Liver (tissue), 9 donors: ENCODE results near the gene INPP5F. TPM values are rescaled to one million over a fixed set of nuclear protein-coding genes. Genes with fewer than 3 reads are reported as not detected.

Experiments
- DNase-seq: peaks from one replicate; pipeline ENCODE4 v3.0.0-alpha.2; 2017; ENCODE audit warnings: low spot score
- H3K27ac ChIP-seq, 2 donors: one replicate each; pipeline ENCODE4 v1.7.0; 2013; ENCODE audit warnings: inconsistent platforms in 2 of 2, low read length in 2 of 2, control low read depth in 1 of 2, low read depth in 1 of 2, mild to moderate bottlenecking in 1 of 2
- H3K27me3 ChIP-seq, 4 donors: one replicate each; pipeline versions ENCODE4 v1.6.1 to v1.7.0; 2013; ENCODE audit warnings: low read length in 3 of 4, inconsistent platforms in 1 of 4, mild to moderate bottlenecking in 1 of 4, moderate library complexity in 1 of 4; ENCODE audit not compliant: control insufficient read depth in 4 of 4, insufficient read depth in 4 of 4
- H3K36me3 ChIP-seq, 4 donors: one replicate each; pipeline versions ENCODE4 v1.6.1 to v1.7.0; 2013; ENCODE audit warnings: low read length in 3 of 4, mild to moderate bottlenecking in 3 of 4, low read depth in 1 of 4, moderate library complexity in 1 of 4; ENCODE audit not compliant: control insufficient read depth in 4 of 4, insufficient read depth in 3 of 4
- H3K4me1 ChIP-seq, 4 donors: one replicate each; pipeline versions ENCODE4 v1.6.1 to v1.7.0; 2013; ENCODE audit warnings: low read length in 3 of 4, mild to moderate bottlenecking in 3 of 4, moderate library complexity in 1 of 4; ENCODE audit not compliant: control insufficient read depth in 4 of 4, insufficient read depth in 4 of 4
- H3K4me3 ChIP-seq, 3 donors: one replicate each; pipeline versions ENCODE4 v1.6.1 to v1.7.0; 2013; ENCODE audit warnings: low read length in 3 of 3, control low read depth in 1 of 3, low read depth in 1 of 3, mild to moderate bottlenecking in 1 of 3
- H3K9ac ChIP-seq, 2 donors: one replicate each; pipeline ENCODE4 v1.7.0; 2013; ENCODE audit warnings: low read length in 2 of 2, mild to moderate bottlenecking in 2 of 2, moderate library complexity in 2 of 2, control low read depth in 1 of 2, low read depth in 1 of 2
- H3K9me3 ChIP-seq, 4 donors: one replicate each; pipeline versions ENCODE4 v1.6.1 to v1.7.0; 2013; ENCODE audit warnings: low read length in 3 of 4; ENCODE audit not compliant: control insufficient read depth in 4 of 4
- ATF3 ChIP-seq: IDR thresholded peaks from 2 replicates; pipeline ENCODE4 v1.6.1; 2016; ENCODE audit warnings: antibody characterized with exemption
- CTCF ChIP-seq: fragments of 150-350 bp; IDR thresholded peaks from 2 replicates; pipeline ENCODE4 v1.5.1; 2017; ENCODE audit warnings: improper control_type of control experiment, low read depth, low read length; ENCODE audit not compliant: missing input control
- EGR1 ChIP-seq, 2 donors: IDR thresholded peaks; 2 replicates each; pipeline ENCODE4 v1.6.1; 2016 to 2018; ENCODE audit warnings: antibody characterized with exemption in 2 of 2, low read depth in 2 of 2
- FOXA1 ChIP-seq: IDR thresholded peaks from 2 replicates; pipeline ENCODE4 v1.6.1; 2016; ENCODE audit warnings: antibody characterized with exemption
- JUND ChIP-seq, 2 donors: IDR thresholded peaks; 2 replicates each; pipeline ENCODE4 v1.6.1; 2016; ENCODE audit warnings: antibody characterized with exemption in 2 of 2
- MAX ChIP-seq: IDR thresholded peaks from 2 replicates; pipeline ENCODE4 v1.6.1; 2016; ENCODE audit warnings: antibody characterized with exemption
- NR2F2 ChIP-seq: IDR thresholded peaks from 2 replicates; pipeline ENCODE4 v1.6.1; 2016; ENCODE audit warnings: antibody characterized with exemption
- RAD21 ChIP-seq, 2 donors: IDR thresholded peaks; 2 replicates each; pipeline ENCODE4 v1.6.1; 2016; ENCODE audit warnings: antibody characterized with exemption in 2 of 2, mild to moderate bottlenecking in 2 of 2
- REST ChIP-seq: IDR thresholded peaks from 2 replicates; pipeline ENCODE4 v1.6.1; 2016; ENCODE audit warnings: antibody characterized with exemption, mild to moderate bottlenecking
- RXRA ChIP-seq, 2 donors: IDR thresholded peaks; 2 replicates each; pipeline ENCODE4 v1.6.1; 2017 to 2018; ENCODE audit warnings: antibody characterized with exemption in 2 of 2, mild to moderate bottlenecking in 1 of 2
- SP1 ChIP-seq: IDR thresholded peaks from 2 replicates; pipeline ENCODE4 v1.6.1; 2018; ENCODE audit warnings: antibody characterized with exemption, mild to moderate bottlenecking
- TAF1 ChIP-seq: conservative IDR thresholded peaks from 2 replicates; pipeline ENCODE4 v1.6.1; 2016; ENCODE audit warnings: antibody characterized with exemption, mild to moderate bottlenecking
- WGBS: extraction: QIAGEN DNeasy Blood & Tissue Kit; methylation state at CpG from one replicate; pipeline ENCODE4 v1.1.7; 2013; 5-methylcytosine and 5-hydroxymethylcytosine counted together
- polyA plus RNA-seq, 2 donors: library from polyadenylated mRNA; stranded (reverse) in 1 of 2; unstranded in 1 of 2; fragments of 200-250 nt in 1 of 2; fragments of >200 nt in 1 of 2; fragmentation: Nextera tagmentation in 1 of 2; extraction: Ambion mirVana in 1 of 2; gene quantifications; one replicate each; pipeline versions ENCODE4 v1.2.1 to v1.2.3, GENCODE V29; 2013 to 2015
- total RNA-seq, 2 donors: library from RNA; depleted of rRNA; stranded (reverse); fragments of >200 nt; gene quantifications; one replicate each; pipeline ENCODE4 v1.2.3, GENCODE V29; 2014
- donor health status: healthy.
- donor health status: healthy.
- donor health status: healthy.
- donor health status: healthy.
- donor health status: healthy.

Gene INPP5F
- total and polyA plus RNA-seq, 4 donors, result 1.1 to 8.1 (median 2.1) TPM

GRCh38 chr10:119821182-119821581 lies 95.3 kb downstream of the INPP5F start:
- TF ChIP-seq CTCF, result no peak
- TF ChIP-seq EGR1 (IDR thresholded peaks at IDR 0.05; ENCODE audit: low read depth in 2 of 2), result no peak
- TF ChIP-seq JUND (IDR thresholded peaks at IDR 0.05), result no peak
- TF ChIP-seq MAX, result no peak
- TF ChIP-seq RXRA (IDR thresholded peaks at IDR 0.05), result no peak
- H3K4me1 ChIP-seq, result no peaks in the 10 kb centered on the region
- no peaks in the 10 kb centered on the region for H3K9me3 ChIP-seq
- no peak for DNase-seq
- H3K4me3 ChIP-seq, result no peak overlapping the region
- no peaks in the 10 kb centered on the region for H3K36me3 ChIP-seq
- H3K27ac ChIP-seq, result no peak overlapping the region
- H3K27me3 ChIP-seq, result no peaks in the 10 kb centered on the region
- WGBS, result 85% methylated on average over 4 of the region's 4 CpGs
- no peak overlapping the region for H3K9ac ChIP-seq

GRCh38 chr10:119824299-119824698 lies 98.4 kb downstream of the INPP5F start:
- DNase-seq, result no peak
- TF ChIP-seq TAF1 (no peak), ATF3 (no peak), JUND (IDR thresholded peaks at IDR 0.05) (no peak), REST (no peak), RAD21 (IDR thresholded peaks at IDR 0.05) (no peak), CTCF (no peak), EGR1 (IDR thresholded peaks at IDR 0.05; ENCODE audit: low read depth in 2 of 2) (no peak), MAX (no peak), FOXA1 (no peak), NR2F2 (no peak), SP1 (no peak)
- no peak overlapping the region for H3K9ac ChIP-seq
- 90% methylated on average over 3 of the region's 3 CpGs for WGBS
- peaks cover under 1 to 8% (median 4%) of the 10 kb centered on the region in 4 donors for H3K36me3 ChIP-seq
- H3K27me3 ChIP-seq, result no peaks in the 10 kb centered on the region
- no peaks in the 10 kb centered on the region for H3K9me3 ChIP-seq
- no peak overlapping the region for H3K4me3 ChIP-seq
- H3K4me1 ChIP-seq, result peaks cover 0 to 7% (median 2%) of the 10 kb centered on the region in 4 donors
- no peak overlapping the region for H3K27ac ChIP-seq
